HepG2 (cell line): ENCODE measurements around the gene PITPNM2. TPM values are rescaled to one million over a fixed set of nuclear protein-coding genes. Genes with fewer than 3 reads are reported as not detected.
A peak's percentile ranks its signal among the peaks of the same experiment; 100 is the strongest.

Experiments used
- BCL6 ChIP-seq: IDR thresholded peaks from 2 replicates; pipeline ENCODE4 v1.6.1; 2016; ENCODE audit warnings: missing genetic modification reagents, missing compliant biosample characterization
- HDAC1 ChIP-seq: sonication (generic); formaldehyde crosslinking; IDR thresholded peaks from 2 replicates; pipeline ENCODE4 v1.5.1; 2020; ENCODE audit warnings: mild to moderate bottlenecking, missing genetic modification reagents
- HMG20B ChIP-seq: conservative IDR thresholded peaks from 2 replicates; pipeline ENCODE4 v1.6.1; 2016; ENCODE audit warnings: missing genetic modification reagents, missing compliant biosample characterization
- HNF4A ChIP-seq: sonication (generic); formaldehyde crosslinking; IDR thresholded peaks from 2 replicates; pipeline ENCODE4 v1.4.0; 2020; ENCODE audit warnings: missing genetic modification reagents
- HNRNPLL ChIP-seq: fragments of 200-400 bp; formaldehyde crosslinking; IDR thresholded peaks from 2 replicates; pipeline ENCODE4 v1.6.1; 2017; ENCODE audit warnings: mild to moderate bottlenecking, low read depth, low read length; ENCODE audit not compliant: poor library complexity, severe bottlenecking
- JUND ChIP-seq: sonication (generic); formaldehyde crosslinking; IDR thresholded peaks from 2 replicates; pipeline ENCODE4 v1.8.0; 2022; ENCODE audit warnings: mild to moderate bottlenecking, missing genetic modification reagents
- NPAS2 ChIP-seq: sonication (generic); formaldehyde crosslinking; IDR thresholded peaks from 2 replicates; pipeline ENCODE4 v1.8.0; 2022; ENCODE audit warnings: mild to moderate bottlenecking, missing genetic modification reagents, borderline replicate concordance
- PHF21A ChIP-seq: sonication (generic); formaldehyde crosslinking; IDR thresholded peaks from 2 replicates; pipeline ENCODE4 v1.5.0; 2020; ENCODE audit warnings: mild to moderate bottlenecking, missing genetic modification reagents
- RFX1 ChIP-seq: fragments of 450-650 bp; IDR thresholded peaks from 2 replicates; pipeline ENCODE4 v1.6.1; 2017
- SMYD3 ChIP-seq: sonication (generic); formaldehyde crosslinking; IDR thresholded peaks from 2 replicates; pipeline ENCODE4 v1.8.1; 2023; ENCODE audit warnings: mild to moderate bottlenecking, missing genetic modification reagents
- SP5 ChIP-seq: IDR thresholded peaks from 2 replicates; pipeline ENCODE4 v1.6.1; 2016; ENCODE audit warnings: low read depth, borderline replicate concordance
- ZKSCAN8 ChIP-seq: IDR thresholded peaks from 2 replicates; pipeline ENCODE4 v1.6.1; 2016; ENCODE audit warnings: borderline replicate concordance, missing genetic modification reagents, missing compliant biosample characterization
- ZNF138 ChIP-seq: sonication (generic); formaldehyde crosslinking; IDR thresholded peaks from 2 replicates; pipeline ENCODE4 v1.5.0; 2020; ENCODE audit warnings: mild to moderate bottlenecking, low read depth, missing genetic modification reagents
- ZNF616 ChIP-seq: sonication (generic); formaldehyde crosslinking; IDR thresholded peaks from 2 replicates; pipeline ENCODE4 v1.5.0; 2020; ENCODE audit warnings: low read depth, mild to moderate bottlenecking, missing genetic modification reagents
- polyA plus RNA-seq, 8 experiments: library from polyadenylated mRNA; depleted of rRNA in 3 of 8; stranded (reverse) in 7 of 8; unstranded in 1 of 8; fragments of >200 nt; fragmentation: Illumina TruSeq in 4 of 8; extraction: Trizol in 4 of 8; gene quantifications; 2 replicates each; pipeline versions ENCODE4 v1.2.1 to v1.2.3, GENCODE V29; 2011 to 2016; ENCODE audit warnings: low read depth in 4 of 8, missing spikeins in 1 of 8, mixed read lengths in 1 of 8; ENCODE audit not compliant: insufficient read depth in 1 of 8
- total RNA-seq, 5 experiments: library from RNA; depleted of rRNA; stranded (reverse); fragments of >200 nt; fragmentation: Illumina TruSeq; extraction: Trizol; gene quantifications; 2 replicates each; pipeline ENCODE4 v1.2.3, GENCODE V29; 2016; ENCODE audit warnings: low read depth in 1 of 5
- TF ChIP-seq, protein P1 (sequence below): sonication (generic); formaldehyde crosslinking; conservative IDR thresholded peaks from 2 replicates; pipeline ENCODE4 v1.4.0; 2020; ENCODE audit warnings: missing genetic modification reagents
- TF ChIP-seq, protein P2 (sequence below): sonication (generic); formaldehyde crosslinking; IDR thresholded peaks from 2 replicates; pipeline ENCODE4 v1.5.1; 2020; ENCODE audit warnings: missing genetic modification reagents, mild to moderate bottlenecking, borderline replicate concordance
- TF ChIP-seq, protein P3 (sequence below): sonication (generic); formaldehyde crosslinking; IDR thresholded peaks from 2 replicates; pipeline ENCODE4 v1.4.0; 2020; ENCODE audit warnings: missing genetic modification reagents, low read depth, mild to moderate bottlenecking, borderline replicate concordance
- TF ChIP-seq, protein P4 (sequence below): sonication (generic); formaldehyde crosslinking; IDR thresholded peaks from 2 replicates; pipeline ENCODE4 v1.5.0; 2020; ENCODE audit warnings: mild to moderate bottlenecking, low read depth, missing genetic modification reagents, borderline replicate concordance
- TF ChIP-seq, protein P5 (sequence below): IDR thresholded peaks from 2 replicates; pipeline ENCODE4 v1.6.1; 2016; ENCODE audit warnings: low read depth, missing genetic modification reagents, missing compliant biosample characterization

The PITPNM2 gene
- total and polyA plus RNA-seq, 2 of the 13 experiments (the other 11 are each of a cell fraction or from before 2014, with no cell fraction given), result 4.2 to 5.3 TPM

DNA sequence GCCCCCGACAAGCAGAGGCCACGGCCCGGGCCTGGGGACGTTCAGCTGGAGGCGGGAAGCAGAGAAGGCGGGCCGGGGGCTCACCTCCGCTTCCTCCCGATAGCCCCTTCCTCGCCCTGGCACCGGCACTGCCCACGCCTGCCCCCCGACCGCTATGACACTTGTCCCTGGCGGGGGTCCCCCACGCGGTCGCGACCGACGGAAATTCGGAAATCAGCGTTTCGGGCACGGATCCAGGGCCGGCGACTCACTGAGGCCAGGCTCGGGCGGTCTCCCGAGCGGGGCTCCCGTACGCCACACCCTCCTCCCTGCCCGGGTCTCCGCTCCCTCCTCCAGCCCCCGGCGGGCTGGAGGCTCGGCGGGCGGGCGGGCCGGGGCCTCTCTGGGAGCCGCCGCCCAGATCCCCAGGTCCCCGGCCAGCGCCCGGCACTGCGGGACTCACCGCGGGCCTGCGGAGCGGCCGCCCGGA is 581 bp downstream of the PITPNM2 start (continued):
- peak; percentile 34 for TF ChIP-seq HNRNPLL
- TF ChIP-seq, protein P1, sequence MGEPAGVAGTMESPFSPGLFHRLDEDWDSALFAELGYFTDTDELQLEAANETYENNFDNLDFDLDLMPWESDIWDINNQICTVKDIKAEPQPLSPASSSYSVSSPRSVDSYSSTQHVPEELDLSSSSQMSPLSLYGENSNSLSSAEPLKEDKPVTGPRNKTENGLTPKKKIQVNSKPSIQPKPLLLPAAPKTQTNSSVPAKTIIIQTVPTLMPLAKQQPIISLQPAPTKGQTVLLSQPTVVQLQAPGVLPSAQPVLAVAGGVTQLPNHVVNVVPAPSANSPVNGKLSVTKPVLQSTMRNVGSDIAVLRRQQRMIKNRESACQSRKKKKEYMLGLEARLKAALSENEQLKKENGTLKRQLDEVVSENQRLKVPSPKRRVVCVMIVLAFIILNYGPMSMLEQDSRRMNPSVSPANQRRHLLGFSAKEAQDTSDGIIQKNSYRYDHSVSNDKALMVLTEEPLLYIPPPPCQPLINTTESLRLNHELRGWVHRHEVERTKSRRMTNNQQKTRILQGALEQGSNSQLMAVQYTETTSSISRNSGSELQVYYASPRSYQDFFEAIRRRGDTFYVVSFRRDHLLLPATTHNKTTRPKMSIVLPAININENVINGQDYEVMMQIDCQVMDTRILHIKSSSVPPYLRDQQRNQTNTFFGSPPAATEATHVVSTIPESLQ (CRISPR knock-in tag), result no peak
- TF ChIP-seq JUND, result no peak
- no peak for TF ChIP-seq HNF4A
- peak; percentile 42; the same call in 1 of the 2 replicates for TF ChIP-seq HDAC1 (CRISPR knock-in tag)
- no peak for TF ChIP-seq NPAS2
- no peak for TF ChIP-seq HMG20B (CRISPR knock-in tag)
- TF ChIP-seq BCL6 (CRISPR knock-in tag), result no peak
- no peak for TF ChIP-seq SMYD3 (CRISPR knock-in tag)
- TF ChIP-seq, protein P2, sequence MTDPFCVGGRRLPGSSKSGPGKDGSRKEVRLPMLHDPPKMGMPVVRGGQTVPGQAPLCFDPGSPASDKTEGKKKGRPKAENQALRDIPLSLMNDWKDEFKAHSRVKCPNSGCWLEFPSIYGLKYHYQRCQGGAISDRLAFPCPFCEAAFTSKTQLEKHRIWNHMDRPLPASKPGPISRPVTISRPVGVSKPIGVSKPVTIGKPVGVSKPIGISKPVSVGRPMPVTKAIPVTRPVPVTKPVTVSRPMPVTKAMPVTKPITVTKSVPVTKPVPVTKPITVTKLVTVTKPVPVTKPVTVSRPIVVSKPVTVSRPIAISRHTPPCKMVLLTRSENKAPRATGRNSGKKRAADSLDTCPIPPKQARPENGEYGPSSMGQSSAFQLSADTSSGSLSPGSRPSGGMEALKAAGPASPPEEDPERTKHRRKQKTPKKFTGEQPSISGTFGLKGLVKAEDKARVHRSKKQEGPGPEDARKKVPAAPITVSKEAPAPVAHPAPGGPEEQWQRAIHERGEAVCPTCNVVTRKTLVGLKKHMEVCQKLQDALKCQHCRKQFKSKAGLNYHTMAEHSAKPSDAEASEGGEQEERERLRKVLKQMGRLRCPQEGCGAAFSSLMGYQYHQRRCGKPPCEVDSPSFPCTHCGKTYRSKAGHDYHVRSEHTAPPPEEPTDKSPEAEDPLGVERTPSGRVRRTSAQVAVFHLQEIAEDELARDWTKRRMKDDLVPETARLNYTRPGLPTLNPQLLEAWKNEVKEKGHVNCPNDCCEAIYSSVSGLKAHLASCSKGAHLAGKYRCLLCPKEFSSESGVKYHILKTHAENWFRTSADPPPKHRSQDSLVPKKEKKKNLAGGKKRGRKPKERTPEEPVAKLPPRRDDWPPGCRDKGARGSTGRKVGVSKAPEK (CRISPR knock-in tag), result no peak
- TF ChIP-seq ZKSCAN8 (CRISPR knock-in tag), result no peak
- TF ChIP-seq, protein P3, sequence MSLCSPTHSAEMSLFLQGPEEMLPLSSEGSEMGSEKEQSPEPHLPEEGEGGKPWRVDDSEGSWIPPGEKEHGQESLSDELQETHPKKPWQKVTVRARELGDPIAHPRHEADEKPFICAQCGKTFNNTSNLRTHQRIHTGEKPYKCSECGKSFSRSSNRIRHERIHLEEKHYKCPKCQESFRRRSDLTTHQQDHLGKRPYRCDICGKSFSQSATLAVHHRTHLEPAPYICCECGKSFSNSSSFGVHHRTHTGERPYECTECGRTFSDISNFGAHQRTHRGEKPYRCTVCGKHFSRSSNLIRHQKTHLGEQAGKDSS, result 0 out of 2 replicates have a peak, but pooled peaks have one; percentile 2
- no peak for TF ChIP-seq ZNF138 (CRISPR knock-in tag)
- TF ChIP-seq, protein P4, sequence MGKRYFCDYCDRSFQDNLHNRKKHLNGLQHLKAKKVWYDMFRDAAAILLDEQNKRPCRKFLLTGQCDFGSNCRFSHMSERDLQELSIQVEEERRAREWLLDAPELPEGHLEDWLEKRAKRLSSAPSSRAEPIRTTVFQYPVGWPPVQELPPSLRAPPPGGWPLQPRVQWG, result no peak
- TF ChIP-seq PHF21A (CRISPR knock-in tag), result no peak
- TF ChIP-seq, protein P5, sequence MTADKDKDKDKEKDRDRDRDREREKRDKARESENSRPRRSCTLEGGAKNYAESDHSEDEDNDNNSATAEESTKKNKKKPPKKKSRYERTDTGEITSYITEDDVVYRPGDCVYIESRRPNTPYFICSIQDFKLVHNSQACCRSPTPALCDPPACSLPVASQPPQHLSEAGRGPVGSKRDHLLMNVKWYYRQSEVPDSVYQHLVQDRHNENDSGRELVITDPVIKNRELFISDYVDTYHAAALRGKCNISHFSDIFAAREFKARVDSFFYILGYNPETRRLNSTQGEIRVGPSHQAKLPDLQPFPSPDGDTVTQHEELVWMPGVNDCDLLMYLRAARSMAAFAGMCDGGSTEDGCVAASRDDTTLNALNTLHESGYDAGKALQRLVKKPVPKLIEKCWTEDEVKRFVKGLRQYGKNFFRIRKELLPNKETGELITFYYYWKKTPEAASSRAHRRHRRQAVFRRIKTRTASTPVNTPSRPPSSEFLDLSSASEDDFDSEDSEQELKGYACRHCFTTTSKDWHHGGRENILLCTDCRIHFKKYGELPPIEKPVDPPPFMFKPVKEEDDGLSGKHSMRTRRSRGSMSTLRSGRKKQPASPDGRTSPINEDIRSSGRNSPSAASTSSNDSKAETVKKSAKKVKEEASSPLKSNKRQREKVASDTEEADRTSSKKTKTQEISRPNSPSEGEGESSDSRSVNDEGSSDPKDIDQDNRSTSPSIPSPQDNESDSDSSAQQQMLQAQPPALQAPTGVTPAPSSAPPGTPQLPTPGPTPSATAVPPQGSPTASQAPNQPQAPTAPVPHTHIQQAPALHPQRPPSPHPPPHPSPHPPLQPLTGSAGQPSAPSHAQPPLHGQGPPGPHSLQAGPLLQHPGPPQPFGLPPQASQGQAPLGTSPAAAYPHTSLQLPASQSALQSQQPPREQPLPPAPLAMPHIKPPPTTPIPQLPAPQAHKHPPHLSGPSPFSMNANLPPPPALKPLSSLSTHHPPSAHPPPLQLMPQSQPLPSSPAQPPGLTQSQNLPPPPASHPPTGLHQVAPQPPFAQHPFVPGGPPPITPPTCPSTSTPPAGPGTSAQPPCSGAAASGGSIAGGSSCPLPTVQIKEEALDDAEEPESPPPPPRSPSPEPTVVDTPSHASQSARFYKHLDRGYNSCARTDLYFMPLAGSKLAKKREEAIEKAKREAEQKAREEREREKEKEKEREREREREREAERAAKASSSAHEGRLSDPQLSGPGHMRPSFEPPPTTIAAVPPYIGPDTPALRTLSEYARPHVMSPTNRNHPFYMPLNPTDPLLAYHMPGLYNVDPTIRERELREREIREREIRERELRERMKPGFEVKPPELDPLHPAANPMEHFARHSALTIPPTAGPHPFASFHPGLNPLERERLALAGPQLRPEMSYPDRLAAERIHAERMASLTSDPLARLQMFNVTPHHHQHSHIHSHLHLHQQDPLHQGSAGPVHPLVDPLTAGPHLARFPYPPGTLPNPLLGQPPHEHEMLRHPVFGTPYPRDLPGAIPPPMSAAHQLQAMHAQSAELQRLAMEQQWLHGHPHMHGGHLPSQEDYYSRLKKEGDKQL (CRISPR knock-in tag), result no peak
- TF ChIP-seq SP5, result no peak
- no peak for TF ChIP-seq RFX1
- TF ChIP-seq ZNF616 (CRISPR knock-in tag), result no peak
